Caco-2 (cell line): ENCODE results near the gene CALB2. TPM values are rescaled to one million over a fixed set of nuclear protein-coding genes. Genes with fewer than 3 reads are reported as not detected.

ENCODE experiments used
- BruUV-seq: library from RNA; stranded (reverse); fragments of 400-500 nt; replicated peaks from 2 replicates; lab custom pipeline; 2021; lab: Mats Ljungman, UMichigan
- CTCF ChIA-PET: fragments of 300-600 bp; sonication (Branson Sonifier 250); formaldehyde crosslinking; loops from one replicate; lab custom pipeline; 2022; ENCODE audit warnings: antibody characterized with exemption; lab: Charles Lee
- POLR2A ChIA-PET: fragments of 300-600 bp; sonication (Branson Sonifier 250); formaldehyde crosslinking; loops from one replicate; lab custom pipeline; 2022; ENCODE audit warnings: antibody characterized with exemption; lab: Charles Lee
- DNase-seq, 2 experiments: peaks; one replicate each; pipeline versions ENCODE4 v3.0.0 to v3.0.0-alpha.2; 2020 to 2022
- H3K27me3 ChIP-seq: replicated peaks from 2 replicates; pipeline ENCODE4 v1.6.0; 2011; ENCODE audit warnings: low read length; ENCODE audit not compliant: control insufficient read depth, insufficient read depth
- H3K36me3 ChIP-seq: 2 replicates; pipeline ENCODE4 v1.5.1; 2011; ENCODE audit warnings: low read length; ENCODE audit not compliant: control insufficient read depth, insufficient read depth
- H3K4me1 ChIP-seq: fragments of 250-450 bp; sonication (Bioruptor Pico); 2 replicates; pipeline ENCODE4 v1.5.1; 2020; ENCODE audit warnings: mild to moderate bottlenecking
- H3K4me3 ChIP-seq: 2 replicates; pipeline ENCODE4 v1.5.1; 2011; ENCODE audit warnings: low read depth, mild to moderate bottlenecking, control low read depth, low read length
- H3K9me3 ChIP-seq: fragments of 250-450 bp; sonication (Bioruptor Pico); 2 replicates; pipeline ENCODE4 v1.5.1; 2020; ENCODE audit warnings: mild to moderate bottlenecking, moderate library complexity
- H3K27ac Mint-ChIP-seq: one replicate; pipeline ENCODE4 v1.8.0; 2022; ENCODE audit warnings: mixed read lengths; ENCODE audit not compliant: unreplicated experiment
- H3K27me3 Mint-ChIP-seq: one replicate; pipeline ENCODE4 v1.8.0; 2022; ENCODE audit warnings: mixed read lengths; ENCODE audit not compliant: insufficient read depth, unreplicated experiment
- H3K36me3 Mint-ChIP-seq: one replicate; pipeline ENCODE4 v1.8.0; 2022; ENCODE audit warnings: mild to moderate bottlenecking, mixed read lengths; ENCODE audit not compliant: insufficient read depth, unreplicated experiment
- H3K4me1 Mint-ChIP-seq: one replicate; pipeline ENCODE4 v1.8.0; 2022; ENCODE audit warnings: low read depth, mixed read lengths; ENCODE audit not compliant: unreplicated experiment
- H3K4me3 Mint-ChIP-seq: one replicate; pipeline ENCODE4 v1.8.0; 2022; ENCODE audit warnings: mild to moderate bottlenecking, moderate library complexity, mixed read lengths; ENCODE audit not compliant: unreplicated experiment
- H3K9me3 Mint-ChIP-seq: one replicate; pipeline ENCODE4 v1.8.0; 2022; ENCODE audit warnings: mixed read lengths; ENCODE audit not compliant: unreplicated experiment
- intact Hi-C: fragments of 100-400 bp; cut with micrococcal nuclease; formaldehyde crosslinking; loops from one replicate; pipeline ENCODE4 v1.10.0; 2022; ENCODE audit not compliant: unreplicated experiment
- total RNA-seq: library from RNA; stranded (reverse); gene quantifications from 2 replicates; pipeline ENCODE4 v1.2.3, GENCODE V29; 2022
- TF ChIP-seq, protein P1 (sequence below), 2 experiments: fragments of 200-600 bp in 1 of 2; IDR thresholded peaks; 1 replicate in 1 of 2; 2 replicates in 1 of 2; pipeline versions ENCODE4 v1.5.1 to v1.8.0; 2011 to 2022; ENCODE audit warnings: antibody characterized with exemption in 1 of 2, control low read depth in 1 of 2, inconsistent platforms in 1 of 2, low read depth in 1 of 2, low read length in 1 of 2, mild to moderate bottlenecking in 1 of 2, moderate library complexity in 1 of 2; ENCODE audit not compliant: insufficient read depth in 1 of 2, severe bottlenecking in 1 of 2, unreplicated experiment in 1 of 2

The CALB2 gene
- total RNA-seq, 1 experiment from 2014 or later = not detected

DNA sequence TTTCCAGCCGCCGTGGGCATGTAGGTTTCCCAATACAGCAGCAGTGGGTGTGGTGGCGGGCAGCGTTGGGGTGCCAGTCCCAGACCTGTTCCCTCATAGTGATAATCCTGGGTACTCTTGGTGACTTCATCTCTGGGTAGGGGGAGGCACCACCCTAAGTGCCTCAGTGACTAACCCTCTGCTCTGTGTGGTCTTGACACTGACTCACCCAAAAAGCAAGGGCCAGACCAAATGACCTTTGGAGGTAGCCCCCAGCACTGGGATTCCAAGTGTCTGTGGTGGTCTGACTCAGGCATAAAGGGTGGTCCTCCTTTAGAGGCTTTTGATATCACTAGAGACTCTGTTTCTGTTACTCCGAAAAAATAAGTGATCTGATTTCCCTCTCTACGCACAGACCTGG, 908 bp downstream of the CALB2 start:
- Mint-ChIP-seq H3K27me3 (peaks cover 17% of the 10 kb centered on the region), H3K36me3 (no peaks in the 10 kb centered on the region), H3K9me3 (no peaks in the 10 kb centered on the region), H3K4me1 (no peaks in the 10 kb centered on the region), H3K4me3 (no peak overlapping the region), H3K27ac (no peak overlapping the region)
- no TSS peak for BruUV-seq
- no peaks in the 10 kb centered on the region for H3K9me3 ChIP-seq
- H3K4me1 ChIP-seq = no peaks in the 10 kb centered on the region
- no peak for DNase-seq
- POLR2A ChIA-PET = no interaction called here
- CTCF ChIA-PET = no interaction called here
- H3K36me3 ChIP-seq = no peaks in the 10 kb centered on the region
- intact Hi-C loops = no loop called here
- peaks cover 2% of the 10 kb centered on the region for H3K27me3 ChIP-seq
- TF ChIP-seq, protein P1, sequence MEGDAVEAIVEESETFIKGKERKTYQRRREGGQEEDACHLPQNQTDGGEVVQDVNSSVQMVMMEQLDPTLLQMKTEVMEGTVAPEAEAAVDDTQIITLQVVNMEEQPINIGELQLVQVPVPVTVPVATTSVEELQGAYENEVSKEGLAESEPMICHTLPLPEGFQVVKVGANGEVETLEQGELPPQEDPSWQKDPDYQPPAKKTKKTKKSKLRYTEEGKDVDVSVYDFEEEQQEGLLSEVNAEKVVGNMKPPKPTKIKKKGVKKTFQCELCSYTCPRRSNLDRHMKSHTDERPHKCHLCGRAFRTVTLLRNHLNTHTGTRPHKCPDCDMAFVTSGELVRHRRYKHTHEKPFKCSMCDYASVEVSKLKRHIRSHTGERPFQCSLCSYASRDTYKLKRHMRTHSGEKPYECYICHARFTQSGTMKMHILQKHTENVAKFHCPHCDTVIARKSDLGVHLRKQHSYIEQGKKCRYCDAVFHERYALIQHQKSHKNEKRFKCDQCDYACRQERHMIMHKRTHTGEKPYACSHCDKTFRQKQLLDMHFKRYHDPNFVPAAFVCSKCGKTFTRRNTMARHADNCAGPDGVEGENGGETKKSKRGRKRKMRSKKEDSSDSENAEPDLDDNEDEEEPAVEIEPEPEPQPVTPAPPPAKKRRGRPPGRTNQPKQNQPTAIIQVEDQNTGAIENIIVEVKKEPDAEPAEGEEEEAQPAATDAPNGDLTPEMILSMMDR (IDR thresholded peaks at IDR 0.05; ENCODE audit: insufficient read depth in 1 of 2, low read depth in 1 of 2, low read length in 1 of 2, severe bottlenecking in 1 of 2, unreplicated experiment in 1 of 2) = no peak
- no peak overlapping the region for H3K4me3 ChIP-seq

DNA sequence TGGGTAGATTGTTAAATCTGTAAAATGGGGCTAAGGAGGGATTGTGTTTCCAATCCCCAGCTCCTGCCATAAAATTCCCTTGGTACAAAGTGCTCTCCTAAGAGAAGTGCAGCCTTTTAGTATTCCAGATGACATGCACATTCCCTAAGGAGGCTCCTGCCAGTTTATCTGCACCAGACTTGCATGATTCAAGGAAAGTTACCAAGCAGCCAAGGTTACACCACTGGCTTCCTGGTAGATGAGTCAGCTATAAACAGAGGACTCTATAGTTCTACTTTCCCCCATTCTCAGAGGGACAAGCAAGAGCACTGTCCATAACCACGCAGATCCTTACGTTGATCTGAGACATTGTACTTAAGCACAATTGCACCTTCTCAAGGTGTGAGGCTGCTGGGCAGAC, 1.9 kb downstream of the CALB2 start:
- H3K27me3 ChIP-seq = peaks cover 2% of the 10 kb centered on the region
- no peaks in the 10 kb centered on the region for H3K4me1 ChIP-seq
- no peaks in the 10 kb centered on the region for H3K36me3 ChIP-seq
- Mint-ChIP-seq H3K27ac (no peak overlapping the region), H3K4me3 (no peak overlapping the region), H3K4me1 (no peaks in the 10 kb centered on the region), H3K9me3 (no peaks in the 10 kb centered on the region), H3K36me3 (no peaks in the 10 kb centered on the region), H3K27me3 (peaks cover 17% of the 10 kb centered on the region)
- ChIA-PET POLR2A (no interaction called here), CTCF (no interaction called here)
- no peak overlapping the region for H3K4me3 ChIP-seq
- H3K9me3 ChIP-seq = no peaks in the 10 kb centered on the region
- DNase-seq = no peak
- TF ChIP-seq, protein P1 (IDR thresholded peaks at IDR 0.05; ENCODE audit: insufficient read depth in 1 of 2, low read depth in 1 of 2, low read length in 1 of 2, severe bottlenecking in 1 of 2, unreplicated experiment in 1 of 2) = no peak
- intact Hi-C loops = no loop called here
- BruUV-seq = no TSS peak

DNA sequence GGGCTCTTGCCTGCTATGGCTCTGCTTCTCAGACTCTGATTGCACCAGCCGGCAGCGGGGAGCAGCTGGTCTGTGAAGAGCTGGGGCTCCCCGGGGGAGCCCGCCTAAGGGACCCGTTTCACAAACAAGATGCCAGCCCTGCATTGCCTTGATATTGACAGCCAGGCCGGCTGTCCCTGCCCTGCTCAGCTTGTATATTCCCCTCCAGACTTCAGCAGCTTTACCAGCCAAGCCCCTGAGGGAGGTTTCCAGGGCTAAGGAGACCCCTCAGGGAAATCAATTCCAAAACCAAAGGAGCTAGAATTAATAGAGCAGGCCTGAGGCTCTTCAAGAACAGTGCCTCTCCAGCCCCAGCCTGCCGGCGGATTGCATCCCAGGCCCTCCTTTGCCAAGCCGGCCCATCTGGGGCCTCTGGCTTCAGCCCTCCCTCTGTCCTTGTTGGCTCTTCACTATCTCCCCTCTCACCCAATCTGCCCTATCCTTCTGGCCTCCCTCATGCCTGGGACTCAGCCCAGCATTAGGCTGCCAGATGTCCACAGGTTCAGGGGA, 5.7 kb downstream of the CALB2 start:
- Mint-ChIP-seq H3K27ac (no peak overlapping the region), H3K4me1 (no peaks in the 10 kb centered on the region), H3K27me3 (peaks cover 16% of the 10 kb centered on the region), H3K9me3 (no peaks in the 10 kb centered on the region), H3K36me3 (no peaks in the 10 kb centered on the region), H3K4me3 (no peak overlapping the region)
- H3K4me3 ChIP-seq = no peak overlapping the region
- no peaks in the 10 kb centered on the region for H3K36me3 ChIP-seq
- CTCF ChIA-PET = interaction anchor here (1.5 kb wide), 1 partner anchor 49 kb away, joined by 3 read pairs; no protein-coding TSS in a partner anchor
- H3K27me3 ChIP-seq = no peaks in the 10 kb centered on the region; the same call in 1 of the 2 replicates
- POLR2A ChIA-PET = no interaction called here
- no peak for DNase-seq
- no TSS peak for BruUV-seq
- TF ChIP-seq, protein P1 (IDR thresholded peaks at IDR 0.05; ENCODE audit: insufficient read depth in 1 of 2, low read depth in 1 of 2, low read length in 1 of 2, severe bottlenecking in 1 of 2, unreplicated experiment in 1 of 2) = no peak
- H3K9me3 ChIP-seq = no peaks in the 10 kb centered on the region
- H3K4me1 ChIP-seq = no peaks in the 10 kb centered on the region
- intact Hi-C loops = no loop called here
